KBM-7 (cell line): ENCODE results near the gene SFXN2.
"Not testable (repeated sequence)": the region's sequence is repeated elsewhere in the genome, so short reads cannot be mapped to it uniquely, and the experiment has no call there.

Experiments
- DNase-seq: peaks from one replicate; pipeline ENCODE4 v3.0.0-alpha.2; 2015
- in situ Hi-C: fragments of 300-500 bp; cut with MboI; formaldehyde crosslinking; loops from 2 replicates; pipeline ENCODE4 v1.14.3; 2020; ENCODE audit warnings: low sequenced_read_pairs, low pct_unique_long_range_greater_than_20kb, mixed read lengths

The SFXN2 gene

DNA sequence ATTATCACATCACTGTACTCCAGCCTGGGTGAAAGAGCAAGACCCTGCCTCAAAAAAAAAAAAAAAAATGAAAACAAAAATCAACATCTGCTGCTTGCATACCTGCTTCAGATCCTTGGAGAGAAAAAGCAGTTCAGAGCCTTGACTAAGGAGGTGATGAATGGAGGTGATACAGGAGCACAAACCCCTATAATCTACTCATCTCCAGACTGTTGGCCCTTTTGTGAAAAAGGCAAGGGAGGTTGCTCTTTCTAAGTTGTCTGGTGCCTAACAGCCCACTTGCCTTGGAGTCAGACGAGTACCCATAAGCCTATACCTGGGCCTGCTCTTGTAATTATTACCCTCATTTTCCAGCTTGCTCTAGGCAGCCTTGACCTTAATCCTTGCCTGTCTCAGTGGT, 1.4 kb downstream of the SFXN2 start:
- in situ Hi-C loops, result no loop called here

DNA sequence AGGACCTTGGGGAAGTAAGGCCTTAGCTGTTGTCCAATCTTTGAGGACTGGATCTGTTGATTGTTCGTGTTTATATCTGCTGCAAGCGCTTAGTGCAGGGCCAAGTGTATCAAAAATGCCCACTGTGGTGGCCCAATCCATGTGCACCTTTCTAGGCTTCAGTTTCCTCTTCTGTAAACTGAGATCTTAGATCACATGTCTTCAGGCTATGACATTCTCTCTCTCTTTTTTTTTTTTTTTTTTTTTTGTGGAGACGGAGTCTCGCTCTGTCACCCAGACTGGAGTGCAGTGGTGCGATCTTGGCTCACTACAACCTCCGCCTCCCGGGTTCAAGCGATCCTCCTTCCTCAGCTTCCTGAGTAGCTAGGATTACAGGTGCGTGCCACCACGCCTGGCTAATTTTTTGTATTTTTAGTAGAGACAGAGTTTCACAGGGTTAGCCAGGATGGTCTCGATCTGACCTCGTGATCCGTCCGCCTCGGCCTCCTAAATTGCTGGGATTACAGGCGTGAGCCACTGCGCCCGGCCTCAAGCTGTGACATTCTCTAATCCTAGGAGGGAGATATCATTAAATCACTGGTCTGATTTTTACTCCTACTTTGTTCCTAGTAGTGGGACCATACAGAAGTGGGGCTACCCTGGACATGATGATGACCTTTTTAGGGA, 2.6 kb downstream of the SFXN2 start:
- in situ Hi-C loops, DNase-seq: not testable (repeated sequence)

More for the DNA sequence above, 1.4 kb downstream of the SFXN2 start:
- DNase-seq, result no peak

DNA sequence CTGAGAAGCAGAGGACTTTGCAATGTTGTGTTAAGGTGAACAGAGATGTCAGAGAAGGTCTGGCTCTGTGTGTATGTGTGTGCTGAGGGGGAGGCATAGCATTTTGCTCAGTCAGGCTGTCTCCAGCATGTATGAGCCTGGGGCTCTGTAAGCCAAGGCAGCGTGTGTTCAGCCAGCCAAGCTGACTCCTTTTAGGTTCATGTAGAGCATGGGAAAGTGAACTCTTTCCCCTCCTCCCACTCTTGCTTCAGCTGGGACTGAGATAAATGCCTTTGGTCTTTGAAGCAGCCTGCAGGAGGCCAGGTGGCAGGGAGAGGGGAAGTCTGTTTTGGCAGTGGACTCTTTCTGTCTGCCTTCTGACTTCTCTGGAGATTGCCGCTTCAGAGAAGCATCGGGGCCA, 3.8 kb downstream of the SFXN2 start:
- DNase-seq, result peak; percentile 74

DNA sequence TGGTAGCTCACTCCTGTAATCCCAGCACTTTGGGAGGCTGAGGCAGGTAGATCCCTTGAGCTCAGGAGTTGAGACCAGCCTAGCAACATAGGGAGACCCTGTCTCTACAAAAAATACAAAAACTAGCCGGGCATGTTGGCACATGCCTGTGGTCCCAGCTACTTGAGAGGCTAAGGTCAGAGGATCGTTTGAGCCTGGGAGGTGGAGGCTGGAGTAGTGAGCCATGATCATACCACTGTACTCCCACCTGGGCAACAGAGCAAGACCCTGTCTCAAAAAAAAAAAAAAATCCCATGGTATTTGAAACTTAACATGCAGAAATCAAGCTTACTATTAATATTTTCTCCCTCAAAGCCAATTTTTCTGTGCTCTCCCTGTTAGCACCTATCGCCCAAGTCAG, 5.9 kb downstream of the SFXN2 start:
- no peak for DNase-seq
- in situ Hi-C loops, result no loop called here

More for the DNA sequence above, 3.8 kb downstream of the SFXN2 start:
- in situ Hi-C loops, result no loop called here

GRCh38 chr10:102720775-102721301, 6.4 kb downstream of the SFXN2 start:
- DNase-seq, result no peak
- in situ Hi-C loops, result no loop called here

DNA sequence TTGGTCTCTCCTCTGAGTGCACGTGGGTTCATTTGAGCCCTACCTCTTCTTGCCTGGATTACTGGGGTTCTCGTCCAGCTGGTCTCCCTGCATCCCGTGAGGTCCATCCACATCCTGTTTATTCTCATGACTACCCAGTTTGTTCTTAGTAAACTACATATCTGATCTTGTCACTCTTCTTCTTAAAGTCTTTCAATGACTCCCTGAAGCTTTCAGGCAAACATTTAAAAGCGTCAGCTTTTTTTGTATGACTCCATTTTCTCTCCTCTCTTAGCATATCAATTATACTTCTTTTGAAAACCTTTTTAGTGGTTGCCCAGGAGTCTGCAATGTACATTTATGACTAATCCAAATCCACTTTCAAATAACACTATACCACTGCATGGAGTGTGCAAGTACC, 7.5 kb downstream of the SFXN2 start:
- no peak for DNase-seq
- in situ Hi-C loops, result no loop called here

- DNase-seq, result no peak
- in situ Hi-C loops, result no loop called here
These were observed 9.6 kb downstream of the SFXN2 start for GRCh38 chr10:102723989-102724388.

- in situ Hi-C loops, result loop anchor here (25.0 kb wide), 1 partner anchor 336 kb away; no protein-coding TSS in a partner anchor
- no peak for DNase-seq
These were observed 11.8 kb downstream of the SFXN2 start for GRCh38 chr10:102726274-102726673.

DNA sequence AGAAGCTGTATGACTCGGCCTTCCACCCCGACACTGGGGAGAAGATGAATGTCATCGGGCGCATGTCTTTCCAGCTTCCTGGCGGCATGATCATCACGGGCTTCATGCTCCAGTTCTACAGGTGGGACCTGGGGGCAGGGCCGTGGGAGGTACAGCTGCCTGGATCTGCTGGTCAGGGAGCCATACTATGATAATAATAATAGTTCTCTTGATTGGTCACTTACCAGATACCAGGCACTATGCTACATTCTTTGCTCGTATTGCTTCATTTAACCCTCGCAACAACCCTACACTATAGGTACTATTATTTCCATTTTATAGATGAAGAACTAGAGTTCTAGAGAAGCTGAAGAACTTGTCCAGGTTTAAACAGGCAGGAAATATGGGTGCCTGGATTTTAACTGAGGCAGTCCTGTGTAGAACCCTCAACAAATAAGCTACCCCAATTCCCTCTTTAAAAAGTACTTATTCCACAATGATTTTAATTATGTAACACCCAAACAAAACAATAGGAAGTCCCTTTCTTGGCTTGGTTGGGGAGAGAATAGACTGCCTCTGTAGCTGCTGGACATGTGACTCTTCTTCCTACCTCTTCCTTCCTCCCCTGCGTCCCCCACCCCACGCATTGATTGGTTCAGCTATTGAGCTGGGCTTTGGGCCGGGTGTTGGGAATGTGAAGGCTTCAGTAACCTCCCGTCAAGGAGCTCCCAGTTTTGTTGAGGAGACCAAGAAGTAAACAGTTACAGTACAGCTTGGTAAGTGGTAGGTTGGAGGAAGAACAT, 12.8 kb downstream of the SFXN2 start:
- DNase-seq, result no peak
- in situ Hi-C loops, result loop anchor here (25.0 kb wide), 1 partner anchor 335 kb away; no protein-coding TSS in a partner anchor

- DNase-seq, result peak; percentile 98
- in situ Hi-C loops, result loop anchor here (25.0 kb wide), 1 partner anchor 333 kb away; no protein-coding TSS in a partner anchor
These were observed 14.9 kb downstream of the SFXN2 start for GRCh38 chr10:102729029-102730026.

DNA sequence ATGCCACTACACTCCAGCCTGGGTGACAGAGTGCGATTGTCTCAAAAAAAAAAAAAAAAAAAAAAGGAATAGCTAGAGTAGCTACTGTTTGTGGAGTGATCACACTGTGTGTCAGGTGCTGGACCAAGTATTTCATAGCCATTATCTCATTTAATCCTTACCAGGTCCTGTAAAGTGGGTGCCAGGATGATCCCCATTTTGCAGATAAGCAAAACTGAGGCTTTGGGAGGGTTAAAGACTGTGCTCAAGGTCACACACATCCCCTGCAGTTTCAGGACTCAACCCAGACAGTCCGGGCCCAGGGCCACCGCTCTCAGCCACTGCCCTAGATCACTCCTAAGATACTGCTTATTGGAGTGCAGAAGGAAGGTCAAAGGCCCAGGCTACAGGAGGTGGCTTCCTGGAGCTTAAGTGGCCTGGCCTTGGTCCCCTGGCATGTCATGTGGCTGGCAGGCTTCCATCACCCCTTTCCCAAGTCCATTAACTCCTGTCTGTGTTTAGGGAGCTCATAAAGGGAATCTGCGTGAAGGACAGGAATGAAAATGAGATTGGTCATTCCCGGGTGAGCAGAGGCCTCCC, 16.9 kb downstream of the SFXN2 start:
- no peak for DNase-seq
- in situ Hi-C loops, result loop anchor here (25.0 kb wide), 1 partner anchor 331 kb away; no protein-coding TSS in a partner anchor

GRCh38 chr10:102732661-102733060, 18.2 kb downstream of the SFXN2 start:
- no peak for DNase-seq
- in situ Hi-C loops, result loop anchor here (25.0 kb wide), 1 partner anchor 330 kb away; no protein-coding TSS in a partner anchor

GRCh38 chr10:102735065-102735562, 20.7 kb downstream of the SFXN2 start:
- no peak for DNase-seq
- in situ Hi-C loops, result loop anchor here (25.0 kb wide), 1 partner anchor 327 kb away; no protein-coding TSS in a partner anchor

GRCh38 chr10:102738692-102739121, 24.3 kb downstream of the SFXN2 start:
- DNase-seq, result peak; percentile 98
- in situ Hi-C loops, result loop anchor here (25.0 kb wide), 1 partner anchor 324 kb away; no protein-coding TSS in a partner anchor

DNA sequence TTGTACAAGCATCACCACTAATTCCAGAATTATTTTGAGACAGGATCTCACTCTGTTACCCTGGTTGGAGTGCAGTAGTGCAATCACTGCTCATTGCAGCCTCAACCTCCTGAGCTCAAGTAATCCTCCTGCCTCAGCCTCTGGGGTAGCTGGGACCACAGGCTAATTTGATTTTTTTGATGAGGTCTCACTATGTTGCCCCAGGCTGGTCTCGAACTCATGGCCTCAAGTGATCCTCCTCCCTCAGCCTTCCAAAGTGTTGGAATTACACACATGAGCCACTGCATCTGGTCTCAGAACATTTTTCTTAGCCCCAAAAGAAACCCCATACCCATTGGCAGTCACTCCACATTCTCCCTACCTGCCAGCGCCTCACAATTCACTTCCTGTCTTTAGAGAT, 25.8 kb downstream of the SFXN2 start:
- in situ Hi-C loops, result loop anchor here (25.0 kb wide), 1 partner anchor 322 kb away; no protein-coding TSS in a partner anchor
- no peak for DNase-seq

DNA sequence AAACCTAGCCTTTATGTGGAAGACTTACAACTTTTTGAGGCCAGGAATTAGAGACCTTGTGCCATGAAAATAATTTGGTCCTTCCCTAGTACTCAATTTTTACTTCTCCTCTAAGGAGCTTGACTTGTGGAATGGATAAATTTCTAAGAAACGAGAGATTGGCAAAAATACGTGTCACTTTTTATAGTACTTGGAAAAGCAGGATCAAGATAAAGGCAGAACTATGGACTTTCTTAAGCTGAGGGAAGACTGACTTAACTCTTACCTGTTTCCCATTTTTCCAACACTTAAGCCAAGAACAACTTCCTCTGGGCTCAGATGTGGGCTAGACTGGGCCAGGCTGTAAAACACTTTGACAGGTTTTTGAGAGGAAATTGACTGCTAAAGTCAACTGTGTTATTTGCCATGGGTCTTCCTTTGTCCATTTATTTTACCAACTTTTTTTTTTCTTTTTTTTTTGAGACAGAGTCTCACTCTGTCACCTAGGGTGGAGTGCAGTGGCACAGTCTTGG, 27.3 kb downstream of the SFXN2 start:
- DNase-seq, result no peak
- in situ Hi-C loops, result loop anchor here (25.0 kb wide), 1 partner anchor 321 kb away; no protein-coding TSS in a partner anchor

DNA sequence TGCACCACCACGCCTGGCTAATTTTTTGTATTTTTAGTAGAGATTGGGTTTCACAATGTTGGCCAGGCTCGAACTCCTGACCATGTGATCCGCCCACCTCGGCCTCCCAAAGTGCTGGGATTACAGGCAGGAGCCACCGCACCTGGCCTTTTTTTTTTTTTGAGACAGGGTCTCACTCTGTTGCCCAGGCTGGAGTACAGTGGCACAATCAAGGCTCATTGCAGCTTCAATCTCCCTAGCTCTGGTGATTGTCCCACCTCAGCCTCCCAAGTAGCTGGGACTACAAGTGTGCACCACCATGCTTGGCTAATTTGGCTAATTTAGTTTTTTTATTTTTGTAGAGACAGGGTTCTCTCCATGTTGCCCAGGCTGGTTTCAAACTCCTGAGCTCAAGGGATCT, 27.9 kb downstream of the SFXN2 start:
- DNase-seq, result not testable (repeated sequence)
- in situ Hi-C loops, result loop anchor here (25.0 kb wide), 1 partner anchor 320 kb away; no protein-coding TSS in a partner anchor
